Esophagus squamous epithelium (tissue), 5 donors: ENCODE data around the gene LIMA1. TPM values are rescaled to one million over a fixed set of nuclear protein-coding genes. Genes with fewer than 3 reads are reported as not detected.
"Not testable (repeated sequence)": the region's sequence is repeated elsewhere in the genome, so short reads cannot be mapped to it uniquely, and the experiment has no call there.

Source experiments
- DNase-seq: peaks from one replicate; lab custom pipeline; 2025; lab: John Stamatoyannopoulos, UW
- H3K27ac ChIP-seq, 4 donors: fragments of 200-600 bp; sonication (generic); one replicate each; pipeline ENCODE4 v1.5.1; 2016 to 2019; ENCODE audit warnings: mild to moderate bottlenecking in 1 of 4
- H3K27me3 ChIP-seq, 4 donors: fragments of 200-600 bp; sonication (generic); 1 replicate in 3 of 4; 2 replicates in 1 of 4; pipeline versions ENCODE4 v1.5.1 to v1.6.0; 2017 to 2021; ENCODE audit warnings: antibody characterized with exemption in 1 of 4
- H3K36me3 ChIP-seq, 3 donors: fragments of 200-600 bp; sonication (generic); one replicate each; pipeline ENCODE4 v1.5.1; 2016 to 2019
- H3K4me1 ChIP-seq, 3 donors: fragments of 200-600 bp; sonication (generic); one replicate each; pipeline ENCODE4 v1.5.1; 2017 to 2019
- H3K4me3 ChIP-seq, 4 donors: fragments of 200-600 bp; sonication (generic); 1 replicate in 3 of 4; 2 replicates in 1 of 4; pipeline ENCODE4 v1.5.1; 2016 to 2019; ENCODE audit warnings: mild to moderate bottlenecking in 2 of 4, moderate library complexity in 1 of 4
- H3K9me3 ChIP-seq, 3 donors: fragments of 200-600 bp; sonication (generic); one replicate each; pipeline ENCODE4 v1.5.1; 2016 to 2019
- POLR2A ChIP-seq, 4 donors: fragments of 450-650 bp; IDR thresholded peaks; one replicate each; pipeline ENCODE4 v1.6.1; 2017; ENCODE audit warnings: antibody characterized with exemption in 4 of 4, mild to moderate bottlenecking in 4 of 4, moderate library complexity in 3 of 4
- WGBS, 2 donors: methylation state at CpG; one replicate each; pipeline ENCODE4 v1.1.5; 2018; 5-methylcytosine and 5-hydroxymethylcytosine counted together
- intact Hi-C: fragments of 100-400 bp; cut with DNase I; formaldehyde crosslinking; loops from one replicate; pipeline ENCODE4 v1.15.0; 2022
- total RNA-seq, 4 donors: library from RNA; depleted of rRNA; stranded (reverse); fragments of >200 nt; gene quantifications; one replicate each; pipeline ENCODE4 v1.1.0, GENCODE V29; 2016
- TF ChIP-seq, protein P1 (sequence below), 6 experiments: fragments of 450-650 bp in 4 of 6; fragments of 200-600 bp in 2 of 6; sonication (generic) in 2 of 6; IDR thresholded peaks; one replicate each; pipeline ENCODE4 v1.5.1; 2016 to 2019; ENCODE audit warnings: antibody characterized with exemption in 6 of 6, mild to moderate bottlenecking in 4 of 6, moderate library complexity in 4 of 6
- donor health status: DM: yes; HTN: yes; CAD: no.

LIMA1 gene
- total RNA-seq, 4 donors from 2014 or later = 48.0 to 70.0 (median 62.7) TPM

DNA sequence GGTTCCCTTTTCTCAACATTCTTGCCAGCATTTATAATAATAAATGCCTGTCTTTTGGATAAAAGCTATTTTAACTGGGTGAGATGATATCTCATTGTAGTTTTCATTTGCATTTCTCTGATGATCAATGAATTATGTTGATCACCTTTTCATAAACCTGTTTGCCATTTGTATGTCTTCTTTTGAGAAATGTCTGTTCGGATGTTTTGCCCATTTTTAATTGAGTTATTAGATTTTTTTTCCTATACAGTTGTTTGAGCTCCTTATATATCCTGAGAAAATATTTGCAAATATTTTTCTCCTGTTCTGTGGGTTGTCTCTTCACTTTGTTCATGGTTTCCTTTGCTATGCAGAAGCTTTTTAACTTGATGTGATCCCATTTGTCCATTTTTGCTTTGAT is 8.1 kb upstream of the LIMA1 start:
- Histone ChIP-seq H3K4me1 (peaks cover 0 to 2% (median 1%) of the 10 kb centered on the region in 3 donors), H3K9me3 (no peaks in the 10 kb centered on the region), H3K27me3 (no peaks in the 10 kb centered on the region), H3K4me3 (no peak overlapping the region), H3K36me3 (no peaks in the 10 kb centered on the region), H3K27ac (no peak overlapping the region)
- TF ChIP-seq, protein P1, sequence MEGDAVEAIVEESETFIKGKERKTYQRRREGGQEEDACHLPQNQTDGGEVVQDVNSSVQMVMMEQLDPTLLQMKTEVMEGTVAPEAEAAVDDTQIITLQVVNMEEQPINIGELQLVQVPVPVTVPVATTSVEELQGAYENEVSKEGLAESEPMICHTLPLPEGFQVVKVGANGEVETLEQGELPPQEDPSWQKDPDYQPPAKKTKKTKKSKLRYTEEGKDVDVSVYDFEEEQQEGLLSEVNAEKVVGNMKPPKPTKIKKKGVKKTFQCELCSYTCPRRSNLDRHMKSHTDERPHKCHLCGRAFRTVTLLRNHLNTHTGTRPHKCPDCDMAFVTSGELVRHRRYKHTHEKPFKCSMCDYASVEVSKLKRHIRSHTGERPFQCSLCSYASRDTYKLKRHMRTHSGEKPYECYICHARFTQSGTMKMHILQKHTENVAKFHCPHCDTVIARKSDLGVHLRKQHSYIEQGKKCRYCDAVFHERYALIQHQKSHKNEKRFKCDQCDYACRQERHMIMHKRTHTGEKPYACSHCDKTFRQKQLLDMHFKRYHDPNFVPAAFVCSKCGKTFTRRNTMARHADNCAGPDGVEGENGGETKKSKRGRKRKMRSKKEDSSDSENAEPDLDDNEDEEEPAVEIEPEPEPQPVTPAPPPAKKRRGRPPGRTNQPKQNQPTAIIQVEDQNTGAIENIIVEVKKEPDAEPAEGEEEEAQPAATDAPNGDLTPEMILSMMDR (IDR thresholded peaks at IDR 0.05) = no peak
- TF ChIP-seq POLR2A (IDR thresholded peaks at IDR 0.05) = no peak
- intact Hi-C loops = no loop called here
- 92 to 98% methylated on average over 1 of the region's 1 CpG for WGBS, 2 donors
- DNase-seq = no peak

DNA sequence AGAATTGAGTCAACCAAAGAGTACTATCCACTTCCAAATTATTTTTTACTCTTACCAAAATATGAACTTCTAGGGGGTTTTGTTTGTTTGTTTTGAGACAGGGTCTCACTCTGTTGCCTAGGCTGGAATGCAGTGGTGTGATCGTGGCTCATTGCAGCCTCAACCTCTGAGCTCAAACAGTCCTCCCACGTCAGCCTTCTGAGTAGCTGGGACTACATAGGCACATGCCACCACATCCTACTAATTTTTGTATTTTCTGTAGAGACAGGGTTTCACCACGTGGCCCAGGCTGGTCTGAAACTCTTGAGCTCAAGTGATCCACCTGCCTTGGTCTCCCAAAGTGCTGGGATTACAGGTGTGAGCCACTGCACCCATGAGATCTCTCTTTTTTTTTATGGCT is 7.4 kb upstream of the LIMA1 start:
- not testable (repeated sequence) for H3K27ac ChIP-seq

GRCh38 chr12:50287271-50287670 is 4.0 kb upstream of the LIMA1 start:
- 89 to 92% methylated on average over 7 of the region's 7 CpGs for WGBS, 2 donors
- intact Hi-C loops = no loop called here

More for the DNA sequence above, 7.4 kb upstream of the LIMA1 start:
- H3K27me3 ChIP-seq, H3K4me1 ChIP-seq, DNase-seq, H3K9me3 ChIP-seq, H3K4me3 ChIP-seq, H3K36me3 ChIP-seq, intact Hi-C loops: not testable (repeated sequence)
- WGBS, 2 donors = 76 to 77% methylated on average over 3 of the region's 3 CpGs

GRCh38 chr12:50285253-50285652 is 1.9 kb upstream of the LIMA1 start:
- no peaks in the 10 kb centered on the region for H3K9me3 ChIP-seq
- TF ChIP-seq, protein P1 (IDR thresholded peaks at IDR 0.05) = no peak
- TF ChIP-seq POLR2A (IDR thresholded peaks at IDR 0.05) = no peak
- intact Hi-C loops = no loop called here

More at GRCh38 chr12:50287271-50287670, 4.0 kb upstream of the LIMA1 start:
- no peaks in the 10 kb centered on the region for H3K27me3 ChIP-seq
- H3K27ac ChIP-seq = no peak overlapping the region
- H3K9me3 ChIP-seq = no peaks in the 10 kb centered on the region
- no peaks in the 10 kb centered on the region for H3K36me3 ChIP-seq
- H3K4me3 ChIP-seq = no peak overlapping the region
- TF ChIP-seq POLR2A (IDR thresholded peaks at IDR 0.05) = no peak
- TF ChIP-seq, protein P1 (IDR thresholded peaks at IDR 0.05) = no peak
- H3K4me1 ChIP-seq = peaks cover 0 to 35% (median 13%) of the 10 kb centered on the region in 3 donors
- DNase-seq = no peak

GRCh38 chr12:50282721-50283228 is 545 bp downstream of the LIMA1 start:
- TF ChIP-seq, protein P1 (IDR thresholded peaks at IDR 0.05) = no peak
- TF ChIP-seq POLR2A (IDR thresholded peaks at IDR 0.05) = no peak
- intact Hi-C loops = no loop called here
- Histone ChIP-seq H3K36me3 (no peaks in the 10 kb centered on the region), H3K4me1 (peaks cover 0 to 53% (median 20%) of the 10 kb centered on the region in 3 donors), H3K4me3 (peak overlapping the region; percentile 49 to 84 (median 74)), H3K27ac (peak overlapping the region; percentile 72 to 89 (median 84)), H3K9me3 (no peaks in the 10 kb centered on the region), H3K27me3 (no peaks in the 10 kb centered on the region)
- WGBS, 2 donors = 5 to 9% methylated on average over 14 of the region's 14 CpGs
- DNase-seq = no peak

More at GRCh38 chr12:50285253-50285652, 1.9 kb upstream of the LIMA1 start:
- Histone ChIP-seq H3K4me1 (peaks cover 0 to 53% (median 20%) of the 10 kb centered on the region in 3 donors), H3K27ac (no peak overlapping the region), H3K27me3 (no peaks in the 10 kb centered on the region), H3K4me3 (no peak overlapping the region), H3K36me3 (no peaks in the 10 kb centered on the region)
- DNase-seq = no peak
- 46 to 78% methylated on average over 1 of the region's 1 CpG for WGBS, 2 donors
